HG03280 (cell line): Measurements from ENCODE around the gene RIMS1.
A peak's percentile ranks its signal among the peaks of the same experiment; 100 is the strongest.

ENCODE experiments used
- ATAC-seq: cut with Tn5 transposase; IDR thresholded peaks from one replicate; pipeline ENCODE4 v1.9.1; 2021; ENCODE audit warnings: mild to moderate bottlenecking, moderate library complexity; ENCODE audit not compliant: unreplicated experiment

The RIMS1 gene

GRCh38 chr6:72081871-72082270, 195.5 kb downstream of the RIMS1 start:
- no peak for ATAC-seq

DNA sequence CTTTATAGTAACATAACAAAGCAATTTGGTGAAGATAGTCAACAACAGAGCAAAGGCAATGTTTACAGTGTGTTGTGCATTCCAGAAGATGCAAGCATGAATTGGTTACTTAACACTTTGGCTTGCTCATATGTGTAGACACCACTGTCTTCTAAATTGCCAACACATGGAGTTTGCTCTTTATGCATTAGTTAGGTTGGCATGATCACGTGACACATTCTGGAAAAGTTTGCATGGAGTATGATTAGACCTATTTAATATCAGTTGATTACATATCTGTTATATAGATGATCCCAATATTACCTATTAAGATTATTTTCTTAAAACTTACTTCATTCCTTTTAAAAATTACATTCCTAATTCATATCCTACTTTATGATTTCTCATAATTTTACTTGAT, 197.6 kb downstream of the RIMS1 start:
- no peak for ATAC-seq

- no peak for ATAC-seq
These were observed 198.7 kb downstream of the RIMS1 start for GRCh38 chr6:72084992-72085569.

DNA sequence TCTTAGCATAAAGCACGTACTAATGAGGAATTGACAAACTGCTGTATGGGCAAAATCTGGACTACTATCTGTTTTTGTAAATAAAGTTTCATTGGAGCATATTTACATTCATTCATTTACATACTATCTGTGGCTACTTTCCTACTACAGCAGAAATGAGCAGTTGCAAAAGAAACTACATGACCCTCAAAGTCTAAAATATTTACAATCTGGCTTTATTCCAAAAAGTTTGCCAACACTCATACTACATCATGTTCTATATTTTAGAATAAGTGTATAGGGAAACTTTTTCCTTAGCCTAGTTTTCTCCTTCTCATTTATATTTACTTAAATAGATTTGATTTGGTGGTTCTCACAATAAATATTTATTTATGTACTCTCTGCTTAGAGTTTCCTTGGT, 208.2 kb downstream of the RIMS1 start:
- ATAC-seq: no peak

DNA sequence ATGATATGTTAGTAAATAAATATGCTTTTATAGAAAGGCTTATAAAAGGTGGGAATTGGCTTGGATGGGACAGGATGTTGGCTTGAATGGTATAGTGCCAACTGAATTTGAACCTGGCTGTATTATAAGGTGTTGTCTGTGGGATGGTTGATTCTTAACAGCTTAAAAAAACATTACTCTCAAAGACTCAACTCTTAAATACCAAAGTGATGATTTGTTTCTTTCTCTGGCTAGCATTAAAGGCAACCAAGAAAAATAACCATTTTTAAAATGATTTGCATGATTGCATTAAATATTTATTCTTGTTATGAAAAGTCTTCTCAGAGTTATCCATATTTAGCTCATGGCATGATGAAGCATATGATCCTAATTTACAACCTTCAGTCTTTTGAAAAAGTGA, 216.2 kb downstream of the RIMS1 start:
- ATAC-seq: no peak

GRCh38 chr6:72111611-72112010, 225.3 kb downstream of the RIMS1 start:
- no peak for ATAC-seq

GRCh38 chr6:72130327-72130726, 244.0 kb downstream of the RIMS1 start:
- no peak for ATAC-seq

- no peak for ATAC-seq
These were observed 246.1 kb downstream of the RIMS1 start for GRCh38 chr6:72132427-72132826.

- ATAC-seq: no peak
These were observed 246.5 kb downstream of the RIMS1 start for GRCh38 chr6:72132851-72133250.

DNA sequence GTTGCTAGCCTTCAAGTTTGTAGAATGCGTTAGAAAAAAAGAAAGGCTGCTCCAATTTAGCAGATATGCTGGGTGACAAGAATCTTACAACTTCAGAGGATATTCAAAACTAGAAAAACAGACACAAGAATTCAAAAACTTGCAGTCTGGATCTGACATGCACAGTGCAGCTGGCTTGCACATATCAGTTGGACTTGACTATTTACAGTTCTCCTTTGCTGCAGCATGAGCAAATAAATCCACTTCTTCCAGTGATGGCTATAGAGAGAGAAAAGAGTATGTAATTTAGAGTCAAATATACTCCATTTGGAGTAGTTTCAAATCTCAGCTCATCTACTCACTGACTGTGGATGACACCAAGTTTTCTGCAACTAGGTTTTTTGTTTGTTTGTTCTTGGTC, 247.0 kb downstream of the RIMS1 start:
- no peak for ATAC-seq

DNA sequence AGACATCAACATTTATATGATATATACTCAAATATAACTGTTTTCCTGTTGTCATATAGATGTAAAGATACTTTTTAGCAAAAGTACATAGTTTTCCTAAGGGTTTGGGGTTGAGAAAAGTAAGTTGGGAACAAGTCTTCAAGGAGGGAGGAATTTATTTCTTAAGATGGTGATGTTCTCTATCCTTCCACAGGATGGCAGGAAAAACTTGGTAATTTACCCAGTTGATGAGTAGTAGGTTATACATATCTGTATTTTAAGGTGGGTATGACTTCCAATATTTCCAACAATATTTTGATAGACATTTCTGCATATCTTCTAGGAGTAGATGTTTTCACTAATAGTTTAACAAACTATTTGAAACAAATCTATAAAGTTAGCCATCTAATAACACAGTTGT, 254.4 kb downstream of the RIMS1 start:
- ATAC-seq: no peak

DNA sequence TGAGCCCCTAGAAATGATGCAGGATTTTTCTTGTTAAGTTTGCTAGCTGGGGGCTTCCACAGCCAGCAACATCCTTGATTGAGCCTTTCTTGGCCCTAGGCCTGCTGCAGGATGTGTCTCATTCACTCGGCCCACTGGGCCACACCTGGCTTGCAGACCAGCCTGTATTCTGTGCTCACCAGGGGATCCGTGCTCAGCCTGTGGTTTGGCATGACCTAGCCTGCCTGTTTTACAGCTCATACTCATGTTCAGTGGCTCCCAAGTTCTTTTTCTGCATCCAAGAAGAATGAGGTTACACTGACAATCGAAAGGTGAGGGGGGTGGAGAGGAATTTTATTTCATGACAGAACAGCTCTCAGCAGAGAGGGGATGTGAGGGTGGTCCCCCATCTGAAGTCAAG, 263.4 kb downstream of the RIMS1 start:
- no peak for ATAC-seq

GRCh38 chr6:72151742-72152141, 265.4 kb downstream of the RIMS1 start:
- ATAC-seq: no peak

DNA sequence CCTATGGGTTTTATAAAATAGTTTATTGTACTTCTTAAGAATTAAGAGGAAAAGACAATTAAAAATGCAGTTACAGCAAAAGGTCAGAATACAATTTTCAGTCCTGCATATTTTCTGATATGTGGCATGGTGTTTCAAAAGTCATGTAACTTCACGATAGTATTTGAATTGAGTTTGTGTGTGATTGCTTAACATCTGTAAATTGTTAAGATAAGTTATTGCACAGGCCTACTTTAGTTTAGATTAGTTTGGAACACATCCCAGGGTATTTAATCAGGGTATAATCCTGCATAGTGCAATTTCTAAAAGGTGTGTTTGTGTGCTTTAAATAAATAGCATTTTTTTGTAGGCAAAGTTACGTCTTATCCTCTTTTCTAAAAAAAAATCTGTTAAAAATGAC, 289.6 kb downstream of the RIMS1 start:
- ATAC-seq: no peak

DNA sequence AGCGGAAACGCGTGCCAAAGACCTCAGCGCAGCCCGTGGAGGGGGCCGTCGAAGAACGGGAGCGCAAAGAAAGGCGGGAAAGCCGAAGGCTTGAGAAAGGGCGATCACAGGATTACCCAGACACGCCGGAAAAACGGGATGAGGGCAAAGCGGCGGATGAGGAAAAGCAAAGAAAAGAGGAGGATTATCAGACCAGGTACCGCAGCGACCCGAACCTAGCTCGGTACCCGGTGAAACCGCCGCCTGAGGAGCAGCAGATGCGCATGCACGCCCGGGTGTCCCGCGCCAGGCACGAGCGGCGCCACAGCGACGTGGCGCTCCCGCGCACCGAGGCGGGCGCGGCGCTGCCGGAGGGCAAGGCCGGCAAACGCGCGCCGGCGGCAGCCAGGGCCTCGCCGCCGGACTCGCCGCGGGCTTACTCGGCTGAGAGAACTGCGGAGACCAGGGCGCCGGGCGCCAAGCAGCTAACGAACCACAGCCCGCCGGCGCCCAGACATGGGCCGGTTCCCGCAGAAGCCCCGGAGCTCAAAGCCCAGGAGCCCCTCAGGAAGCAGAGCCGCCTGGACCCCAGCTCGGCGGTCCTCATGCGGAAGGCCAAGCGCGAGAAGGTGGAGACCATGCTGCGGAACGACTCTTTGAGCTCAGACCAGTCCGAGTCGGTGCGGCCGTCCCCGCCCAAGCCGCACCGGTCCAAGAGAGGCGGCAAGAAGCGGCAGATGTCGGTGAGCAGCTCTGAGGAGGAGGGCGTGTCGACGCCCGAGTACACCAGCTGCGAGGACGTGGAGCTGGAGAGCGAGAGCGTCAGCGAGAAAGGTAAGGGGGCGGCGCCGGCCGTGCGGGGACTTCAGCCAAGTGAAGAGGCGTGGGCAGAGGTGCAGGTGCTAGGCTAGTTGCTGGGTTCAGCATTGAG, 296.2 kb downstream of the RIMS1 start:
- peak; percentile 62 for ATAC-seq

GRCh38 chr6:72203983-72204382, 317.6 kb downstream of the RIMS1 start:
- no peak for ATAC-seq

DNA sequence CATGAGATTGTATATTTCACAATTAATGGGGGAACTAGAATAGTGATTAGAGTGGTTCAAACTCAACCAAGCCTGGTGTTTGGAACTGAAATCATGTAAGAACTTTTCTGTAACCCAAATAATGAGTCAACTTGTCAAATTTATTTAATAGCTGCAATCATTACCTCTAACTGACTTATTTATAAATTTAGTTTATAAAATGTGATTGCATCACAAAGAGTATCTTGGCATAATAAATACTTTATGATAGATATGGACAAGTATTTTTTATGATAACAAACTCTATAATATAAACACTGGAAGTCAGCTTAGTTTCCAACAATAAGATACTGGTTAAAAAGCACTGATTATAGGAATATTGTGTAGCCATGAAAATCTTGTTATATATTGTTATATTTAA, 319.1 kb downstream of the RIMS1 start:
- ATAC-seq: no peak

DNA sequence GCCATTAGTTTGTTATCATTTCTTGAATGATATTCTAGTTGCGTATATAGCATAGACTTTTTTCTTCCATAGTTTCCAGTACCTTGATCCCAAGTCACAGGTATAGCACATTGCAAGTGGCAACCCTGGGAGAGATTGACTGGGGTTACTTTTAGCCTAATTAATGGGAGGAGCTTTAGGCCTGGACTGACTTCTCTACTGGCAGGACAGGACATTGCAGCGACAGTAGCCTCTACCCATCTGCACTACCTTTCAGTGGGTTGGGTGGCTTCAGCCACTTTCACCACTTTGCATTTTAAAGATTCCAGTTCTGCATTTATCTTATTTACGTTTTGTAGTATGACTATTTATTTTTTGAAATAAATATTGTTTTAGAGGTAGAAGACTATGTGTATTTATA, 320.3 kb downstream of the RIMS1 start:
- no peak for ATAC-seq

DNA sequence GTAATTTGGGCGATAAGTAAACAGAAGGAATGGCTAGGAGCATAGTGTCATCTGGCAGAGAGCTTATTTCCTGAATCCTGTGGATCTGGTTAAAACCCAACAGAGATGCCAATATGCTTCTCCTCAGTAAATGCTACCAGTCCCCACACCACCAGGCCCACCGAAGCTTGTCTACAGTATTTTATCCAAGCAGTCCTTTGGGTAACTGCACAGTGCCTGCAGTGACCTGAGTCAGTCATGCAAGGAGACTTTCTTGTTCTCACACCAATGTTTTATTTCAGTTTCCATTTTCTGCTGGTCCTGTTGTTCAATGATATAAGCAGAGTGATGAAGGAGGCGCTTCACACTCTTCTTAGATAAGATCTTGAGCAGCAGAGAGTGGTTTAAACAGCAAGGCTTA, 326.3 kb downstream of the RIMS1 start:
- no peak for ATAC-seq

- ATAC-seq: no peak
These were observed 327.3 kb downstream of the RIMS1 start for GRCh38 chr6:72213654-72214053.

GRCh38 chr6:72216222-72217068, 330.1 kb downstream of the RIMS1 start:
- ATAC-seq: no peak

DNA sequence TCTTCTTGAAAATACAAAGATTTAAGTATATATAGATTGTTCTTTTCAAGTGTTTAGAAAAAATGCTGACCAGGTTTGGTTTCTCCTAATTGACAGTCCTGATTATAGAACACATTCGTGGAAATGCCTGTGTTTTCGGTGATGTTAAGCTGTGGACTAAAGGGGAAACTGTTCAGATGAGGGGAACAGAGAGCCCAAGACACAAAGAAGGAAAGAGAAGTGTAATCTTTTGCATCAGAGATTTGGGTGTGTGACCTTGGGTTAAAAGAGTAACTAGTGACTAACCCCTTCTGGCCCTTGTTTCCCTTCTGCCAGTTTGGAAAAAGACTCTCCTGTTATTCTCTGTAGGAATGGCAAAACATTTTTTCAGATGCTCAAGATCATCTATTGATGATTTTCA, 331.3 kb downstream of the RIMS1 start:
- ATAC-seq: no peak
